A549 (cell line): Measurements from ENCODE around the gene SPAG4. TPM values are rescaled to one million over a fixed set of nuclear protein-coding genes. Genes with fewer than 3 reads are reported as not detected.
A peak's percentile ranks its signal among the peaks of the same experiment; 100 is the strongest.

Experiments
- ATAC-seq, 2 experiments: fragments of 200-7000 bp in 1 of 2; fragments of >200 bp in 1 of 2; cut with Nextera tagmentation in 1 of 2; cut with Tn5 transposase in 1 of 2; 3 replicates each; pipeline versions ENCODE4 v1.8.0 to v1.9.1; 2018 to 2020; ENCODE audit warnings: mild to moderate bottlenecking in 1 of 2, moderate library complexity in 1 of 2
- CTCF ChIA-PET: fragments of 300-600 bp; sonication (Branson Sonifier 250); formaldehyde crosslinking; extraction: SDS; loops from one replicate; lab custom pipeline; 2021; ENCODE audit warnings: antibody characterized with exemption, inconsistent platforms; lab: Yijun Ruan, JAX
- POLR2A ChIA-PET: fragments of 350-600 bp; formaldehyde crosslinking; extraction: SDS; loops from one replicate; lab custom pipeline; 2021; ENCODE audit warnings: antibody characterized with exemption, inconsistent platforms; lab: Yijun Ruan, JAX
- DNase-seq, 2 experiments: peaks; one replicate each; pipeline versions ENCODE4 v3.0.0 to v3.0.0-alpha.2; 2011 to 2016; ENCODE audit warnings: low read depth in 1 of 2, low spot score in 1 of 2
- FAIRE-seq: peaks from 2 replicates; lab custom pipeline; 2011; peaks lifted over from hg19 to GRCh38; lab: Jason Lieb, UNC
- H3K27ac ChIP-seq, 2 experiments: fragments of >200 bp; sonication (Bioruptor Twin); formaldehyde crosslinking; 3 replicates each; pipeline ENCODE4 v1.5.1; 2016 to 2017
- H3K4me1 ChIP-seq: fragments of >200 bp; sonication (Bioruptor Twin); formaldehyde crosslinking; 3 replicates; pipeline ENCODE4 v1.6.1; 2016
- H3K4me2 ChIP-seq: fragments of >200 bp; sonication (Bioruptor Twin); formaldehyde crosslinking; 3 replicates; pipeline ENCODE4 v1.6.1; 2016
- H3K4me3 ChIP-seq: fragments of >200 bp; sonication (Bioruptor Twin); formaldehyde crosslinking; 3 replicates; pipeline ENCODE4 v1.5.1; 2016
- H3K9me3 ChIP-seq: fragments of >200 bp; sonication (Bioruptor Twin); formaldehyde crosslinking; 3 replicates; pipeline ENCODE4 v1.6.1; 2016
- CTCF ChIP-seq: fragments of >200 bp; sonication (Bioruptor Twin); formaldehyde crosslinking; IDR thresholded peaks from 3 replicates; pipeline ENCODE4 v1.5.1; 2016
- E2F6 ChIP-seq: IDR thresholded peaks from 2 replicates; pipeline ENCODE4 v1.6.1; 2012; ENCODE audit warnings: low read depth, borderline replicate concordance
- EHMT2 ChIP-seq: fragments of 200-600 bp; sonication (generic); IDR thresholded peaks from 2 replicates; pipeline ENCODE4 v1.6.1; 2016; ENCODE audit warnings: antibody characterized with exemption, low read depth, mild to moderate bottlenecking, moderate library complexity
- FOSL2 ChIP-seq, 2 experiments: fragments of 450-650 bp in 1 of 2; fragments of >200 bp in 1 of 2; sonication (Bioruptor Twin) in 1 of 2; formaldehyde crosslinking; IDR thresholded peaks; 2 replicates each; pipeline versions ENCODE4 v1.5.0 to v1.6.1; 2016 to 2020; ENCODE audit warnings: mild to moderate bottlenecking in 1 of 2, moderate library complexity in 1 of 2
- HES2 ChIP-seq: fragments of >200 bp; sonication (Bioruptor Twin); formaldehyde crosslinking; IDR thresholded peaks from 2 replicates; pipeline ENCODE4 v1.6.1; 2016
- HMGXB4 ChIP-seq: fragments of 250-450 bp; sonication (Bioruptor Pico); IDR thresholded peaks from 2 replicates; pipeline ENCODE4 v1.5.0; 2021; ENCODE audit warnings: mild to moderate bottlenecking, moderate library complexity, borderline replicate concordance
- MAFK ChIP-seq: fragments of 450-650 bp; IDR thresholded peaks from 2 replicates; pipeline ENCODE4 v1.6.1; 2014; ENCODE audit not compliant: partially characterized antibody
- MAX ChIP-seq: IDR thresholded peaks from 2 replicates; pipeline ENCODE4 v1.6.1; 2012
- RCOR1 ChIP-seq: fragments of 150-350 bp; IDR thresholded peaks from 2 replicates; pipeline ENCODE4 v1.6.1; 2014; ENCODE audit warnings: antibody characterized with exemption, low read length, low read depth
- REST ChIP-seq: fragments of 200-600 bp; sonication (generic); IDR thresholded peaks from 2 replicates; pipeline ENCODE4 v1.6.1; 2016; ENCODE audit warnings: antibody characterized with exemption, mild to moderate bottlenecking, moderate library complexity
- RFX5 ChIP-seq: fragments of 450-650 bp; IDR thresholded peaks from 2 replicates; pipeline ENCODE4 v1.7.1; 2014; ENCODE audit warnings: antibody characterized with exemption, mild to moderate bottlenecking, moderate library complexity
- ZSCAN20 ChIP-seq: fragments of 250-450 bp; sonication (Bioruptor Pico); IDR thresholded peaks from 2 replicates; pipeline ENCODE4 v1.8.0; 2022; ENCODE audit warnings: mild to moderate bottlenecking, moderate library complexity
- WGBS: methylation state at CpG from one replicate; pipeline ENCODE4 v1.1.6; 2017; ENCODE audit errors: missing lambda C conversion rate; 5-methylcytosine and 5-hydroxymethylcytosine counted together
- polyA plus RNA-seq, 4 experiments: library from polyadenylated mRNA; depleted of rRNA in 3 of 4; stranded (reverse); fragments of >200 nt; fragmentation: RNase III in 1 of 4; extraction: RNeasy Plus Mini Kit Qiagen cat#74134 plus additional on column Dnase treatment in 1 of 4; gene quantifications; 2 replicates in 3 of 4; 3 replicates in 1 of 4; pipeline ENCODE4 v1.2.3, GENCODE V29; 2011 to 2017

SPAG4 gene
- polyA plus RNA-seq, 2 of the 4 experiments (the other 2 are of a cell fraction), result 4.4 to 5.0 TPM

GRCh38 chr20:35606127-35606526 lies 9.5 kb upstream of the SPAG4 start (continued):
- TF ChIP-seq REST, result no peak
- no peak for TF ChIP-seq MAFK
- TF ChIP-seq HMGXB4 (CRISPR knock-in tag), result no peak
- no peak for TF ChIP-seq HES2

GRCh38 chr20:35607003-35607735 lies 8.5 kb upstream of the SPAG4 start:
- ATAC-seq (no peak), DNase-seq (no peak), FAIRE-seq (no peak)
- TF ChIP-seq E2F6 (no peak), FOSL2 (IDR thresholded peaks at IDR 0.05) (no peak), FOSL2 (CRISPR knock-in tag; IDR thresholded peaks at IDR 0.05) (no peak), RCOR1 (no peak), RFX5 (no peak), CTCF (no peak), EHMT2 (no peak), MAX (no peak), ZSCAN20 (CRISPR knock-in tag) (no peak), HMGXB4 (CRISPR knock-in tag) (no peak)
- H3K4me2 ChIP-seq, result 0 out of 3 replicates have a peak overlapping the region, but pooled peaks have one; percentile 10
- POLR2A ChIA-PET, result interaction anchor here (0.6 kb wide), 1 partner anchor 57 kb away, joined by 3 read pairs; no protein-coding TSS in a partner anchor
- H3K9me3 ChIP-seq, result no peaks in the 10 kb centered on the region
- H3K4me1 ChIP-seq, result peaks cover 9% of the 10 kb centered on the region
- H3K4me3 ChIP-seq, result no peak overlapping the region
- WGBS, result 66% methylated on average over 14 of the region's 14 CpGs
- no peak overlapping the region for H3K27ac ChIP-seq
- CTCF ChIA-PET, result interaction anchor here (1.0 to 4.1 kb wide), 2 partner anchors 10 to 13 kb away, joined by 4 to 44 read pairs; partner anchors contain the start of gene SPAG4
